ENCODE results near the gene NPHP1.
"Not testable (repeated sequence)": the region's sequence is repeated elsewhere in the genome, so short reads cannot be mapped to it uniquely, and the experiment has no call there.

- TF ChIP-seq MAX (IDR thresholded peaks at IDR 0.05; ENCODE audit: low read depth, low read length); CTCF (IDR thresholded peaks at IDR 0.05; ENCODE audit: low read depth, low read length); POLR2A (IDR thresholded peaks at IDR 0.05; ENCODE audit: extremely low read depth, insufficient read length): not testable (repeated sequence)
Measured at GRCh38 chr2:110245488-110246435, 40.9 kb upstream of the NPHP1 start.

Data from NB4 (cell line).